ENCODE results near the gene NFAT5.

DNA sequence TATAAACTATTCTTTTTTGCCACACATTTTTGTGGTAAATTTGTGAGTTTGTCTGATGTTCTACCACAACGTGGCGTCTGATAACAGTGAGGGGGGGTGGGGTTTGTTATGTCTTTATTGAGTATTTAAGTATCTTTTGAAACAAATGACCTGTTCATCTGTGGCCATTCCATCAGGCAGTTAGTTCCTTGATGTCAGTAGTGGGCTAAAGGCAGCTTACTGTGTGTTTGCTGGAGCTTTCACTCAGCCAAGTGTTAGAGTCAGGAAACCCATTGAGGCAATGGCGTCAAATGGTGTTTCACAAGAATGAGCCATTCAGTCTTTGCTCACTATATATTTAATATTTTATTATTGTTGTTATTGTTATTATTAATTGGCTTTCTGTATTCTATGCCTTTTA is 132.6 kb downstream of the NFAT5 start:
- TF ChIP-seq, protein P1, sequence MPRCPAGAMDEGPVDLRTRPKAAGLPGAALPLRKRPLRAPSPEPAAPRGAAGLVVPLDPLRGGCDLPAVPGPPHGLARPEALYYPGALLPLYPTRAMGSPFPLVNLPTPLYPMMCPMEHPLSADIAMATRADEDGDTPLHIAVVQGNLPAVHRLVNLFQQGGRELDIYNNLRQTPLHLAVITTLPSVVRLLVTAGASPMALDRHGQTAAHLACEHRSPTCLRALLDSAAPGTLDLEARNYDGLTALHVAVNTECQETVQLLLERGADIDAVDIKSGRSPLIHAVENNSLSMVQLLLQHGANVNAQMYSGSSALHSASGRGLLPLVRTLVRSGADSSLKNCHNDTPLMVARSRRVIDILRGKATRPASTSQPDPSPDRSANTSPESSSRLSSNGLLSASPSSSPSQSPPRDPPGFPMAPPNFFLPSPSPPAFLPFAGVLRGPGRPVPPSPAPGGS (IDR thresholded peaks at IDR 0.05), result no peak
- TF ChIP-seq RFX5 (IDR thresholded peaks at IDR 0.05), result no peak
- TF ChIP-seq, protein P2, sequence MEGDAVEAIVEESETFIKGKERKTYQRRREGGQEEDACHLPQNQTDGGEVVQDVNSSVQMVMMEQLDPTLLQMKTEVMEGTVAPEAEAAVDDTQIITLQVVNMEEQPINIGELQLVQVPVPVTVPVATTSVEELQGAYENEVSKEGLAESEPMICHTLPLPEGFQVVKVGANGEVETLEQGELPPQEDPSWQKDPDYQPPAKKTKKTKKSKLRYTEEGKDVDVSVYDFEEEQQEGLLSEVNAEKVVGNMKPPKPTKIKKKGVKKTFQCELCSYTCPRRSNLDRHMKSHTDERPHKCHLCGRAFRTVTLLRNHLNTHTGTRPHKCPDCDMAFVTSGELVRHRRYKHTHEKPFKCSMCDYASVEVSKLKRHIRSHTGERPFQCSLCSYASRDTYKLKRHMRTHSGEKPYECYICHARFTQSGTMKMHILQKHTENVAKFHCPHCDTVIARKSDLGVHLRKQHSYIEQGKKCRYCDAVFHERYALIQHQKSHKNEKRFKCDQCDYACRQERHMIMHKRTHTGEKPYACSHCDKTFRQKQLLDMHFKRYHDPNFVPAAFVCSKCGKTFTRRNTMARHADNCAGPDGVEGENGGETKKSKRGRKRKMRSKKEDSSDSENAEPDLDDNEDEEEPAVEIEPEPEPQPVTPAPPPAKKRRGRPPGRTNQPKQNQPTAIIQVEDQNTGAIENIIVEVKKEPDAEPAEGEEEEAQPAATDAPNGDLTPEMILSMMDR (IDR thresholded peaks at IDR 0.05), result no peak
